Endothelial cell of umbilical vein (primary cell): ENCODE measurements around the gene CNBD2. TPM values are rescaled to one million over a fixed set of nuclear protein-coding genes. Genes with fewer than 3 reads are reported as not detected.

Experiments
- BruUV-seq: library from RNA; stranded (reverse); fragments of 400-500 nt; replicated peaks from 2 replicates; lab custom pipeline; 2021; lab: Mats Ljungman, UMichigan
- CTCF ChIA-PET: fragments of 300-600, 350-600 bp; sonication (Branson Sonifier 250); formaldehyde crosslinking; loops from one replicate; lab custom pipeline; 2021; ENCODE audit warnings: antibody characterized with exemption, inconsistent platforms; lab: Charles Lee
- POLR2A ChIA-PET: fragments of 300-600, 350-600 bp; sonication (Branson Sonifier 250); formaldehyde crosslinking; loops from one replicate; lab custom pipeline; 2021; ENCODE audit warnings: antibody characterized with exemption, inconsistent platforms; lab: Charles Lee
- DNase-seq: peaks from one replicate; pipeline ENCODE4 v3.0.0-alpha.2; 2011; ENCODE audit warnings: low read depth, low spot score
- FAIRE-seq: peaks from 2 replicates; lab custom pipeline; 2011; peaks lifted over from hg19 to GRCh38; lab: Jason Lieb, UNC
- H2AFZ ChIP-seq: 2 replicates; pipeline ENCODE4 v1.6.0; 2012; ENCODE audit warnings: low read depth, low read length, control low read depth, inconsistent platforms
- H3K27ac ChIP-seq: 2 replicates; pipeline ENCODE4 v1.5.1; 2011; ENCODE audit warnings: low read depth, mild to moderate bottlenecking, control low read depth, low read length, moderate library complexity; ENCODE audit not compliant: insufficient read depth
- H3K27me3 ChIP-seq, 2 experiments: 2 replicates each; pipeline versions ENCODE4 v1.6.0 to v1.6.1; 2011; ENCODE audit warnings: low read length in 2 of 2, mixed read lengths in 1 of 2; ENCODE audit not compliant: control insufficient read depth in 2 of 2, insufficient read depth in 2 of 2
- H3K36me3 ChIP-seq, 2 experiments: 2 replicates in 1 of 2; 3 replicates in 1 of 2; pipeline ENCODE4 v1.5.1; 2011; ENCODE audit warnings: low read length in 2 of 2, mild to moderate bottlenecking in 1 of 2, moderate library complexity in 1 of 2; ENCODE audit not compliant: control insufficient read depth in 2 of 2, insufficient read depth in 2 of 2; ENCODE audit errors: extremely low read depth in 1 of 2
- H3K4me1 ChIP-seq: 3 replicates; pipeline ENCODE4 v1.5.1; 2011; ENCODE audit warnings: mild to moderate bottlenecking, low read length; ENCODE audit not compliant: control insufficient read depth, insufficient read depth; ENCODE audit errors: extremely low read depth
- H3K4me2 ChIP-seq: 2 replicates; pipeline ENCODE4 v1.6.1; 2011; ENCODE audit warnings: low read length, control low read depth, mixed read lengths; ENCODE audit not compliant: insufficient read depth
- H3K4me3 ChIP-seq, 3 experiments: fragments of 200-600 bp in 1 of 3; sonication (generic), shearing (Covaris generic) in 1 of 3; replicated peaks in 1 of 3; 2 replicates each; pipeline ENCODE4 v1.5.1; 2011 to 2016; ENCODE audit warnings: control low read depth in 3 of 3, low read length in 3 of 3, mild to moderate bottlenecking in 2 of 3, inconsistent platforms in 1 of 3, low read depth in 1 of 3, moderate library complexity in 1 of 3; ENCODE audit not compliant: insufficient read depth in 1 of 3
- H3K79me2 ChIP-seq: 2 replicates; pipeline ENCODE4 v1.6.0; 2012; ENCODE audit warnings: low read length, inconsistent platforms; ENCODE audit not compliant: control insufficient read depth, insufficient read depth
- H3K9ac ChIP-seq: replicated peaks from 2 replicates; pipeline ENCODE3; 2011; ENCODE audit warnings: low read length, control low read depth; ENCODE audit not compliant: insufficient read depth; ENCODE audit errors: extremely low read depth
- H3K9me1 ChIP-seq: replicated peaks from 3 replicates; pipeline ENCODE4 v1.6.0; 2011; ENCODE audit warnings: mild to moderate bottlenecking, low read length; ENCODE audit not compliant: control insufficient read depth, insufficient read depth; ENCODE audit errors: extremely low read depth
- H3K9me3 ChIP-seq: replicated peaks from 2 replicates; pipeline ENCODE4 v1.5.1; 2012; ENCODE audit warnings: low read length, inconsistent platforms; ENCODE audit not compliant: control insufficient read depth, insufficient read depth
- H4K20me1 ChIP-seq: replicated peaks from 2 replicates; pipeline ENCODE3; 2011; ENCODE audit warnings: mild to moderate bottlenecking, low read length; ENCODE audit not compliant: control insufficient read depth, insufficient read depth; ENCODE audit errors: extremely low read depth
- EZH2 ChIP-seq: IDR thresholded peaks from 2 replicates; pipeline ENCODE4 v1.6.1; 2012; ENCODE audit warnings: borderline replicate concordance, low read depth, mild to moderate bottlenecking, moderate library complexity, low read length, inconsistent platforms; ENCODE audit not compliant: severe bottlenecking
- FOS ChIP-seq: IDR thresholded peaks from 2 replicates; pipeline ENCODE4 v1.6.1; 2011; ENCODE audit warnings: mild to moderate bottlenecking, low read length, moderate library complexity, borderline replicate concordance; ENCODE audit not compliant: insufficient read depth
- GATA2 ChIP-seq: IDR thresholded peaks from 2 replicates; pipeline ENCODE4 v1.7.0; 2011; ENCODE audit warnings: low read depth, mild to moderate bottlenecking, moderate library complexity, mixed read lengths, low read length; ENCODE audit not compliant: insufficient read length, insufficient read depth
- JUN ChIP-seq: IDR thresholded peaks from 2 replicates; pipeline ENCODE4 v1.6.1; 2011; ENCODE audit warnings: borderline replicate concordance, low read depth; ENCODE audit not compliant: insufficient read length, insufficient read depth
- MAX ChIP-seq: IDR thresholded peaks from 2 replicates; pipeline ENCODE4 v1.6.1; 2011; ENCODE audit not compliant: insufficient read depth, insufficient read length
- MYC ChIP-seq: IDR thresholded peaks from one replicate; pipeline ENCODE4 v1.6.1; 2011; ENCODE audit warnings: mild to moderate bottlenecking, low read depth, low read length
- POLR2A ChIP-seq: IDR thresholded peaks from 2 replicates; pipeline ENCODE4 v1.6.1; 2012; ENCODE audit warnings: low read depth, mild to moderate bottlenecking, control low read depth, low read length
- POLR2AphosphoS5 ChIP-seq: IDR thresholded peaks from 2 replicates; pipeline ENCODE4 v1.6.1; 2012; ENCODE audit warnings: low read depth, mild to moderate bottlenecking, control low read depth, low read length, moderate library complexity; ENCODE audit not compliant: insufficient read depth
- dilution Hi-C: fragments of 300-500 bp; cut with MboI; formaldehyde crosslinking; loops from one replicate; pipeline ENCODE4 v1.15.0; 2019; ENCODE audit warnings: low sequenced_read_pairs; ENCODE audit not compliant: extremely low pct_ligation_motif_present
- intact Hi-C: fragments of 100-400 bp; cut with micrococcal nuclease; formaldehyde crosslinking; loops from one replicate; pipeline ENCODE4 v1.10.0; 2022
- polyA plus RNA-seq, 4 experiments: library from polyadenylated mRNA; depleted of rRNA in 3 of 4; stranded (reverse) in 3 of 4; unstranded in 1 of 4; fragments of >200 nt; gene quantifications; 2 replicates each; pipeline versions ENCODE4 v1.2.1 to v1.2.3, GENCODE V29; 2011 to 2012; ENCODE audit warnings: missing spikeins in 1 of 4
- total RNA-seq: library from RNA; stranded (reverse); gene quantifications from 2 replicates; pipeline ENCODE4 v1.2.3, GENCODE V29; 2021
- TF ChIP-seq, protein P1 (sequence below), 2 donors: IDR thresholded peaks; 1 replicate in 1 of 2; 2 replicates in 1 of 2; pipeline ENCODE4 v1.5.1; 2011; ENCODE audit warnings: low read length in 2 of 2, mild to moderate bottlenecking in 2 of 2, moderate library complexity in 2 of 2, control low read depth in 1 of 2, inconsistent platforms in 1 of 2, low read depth in 1 of 2; ENCODE audit not compliant: insufficient read depth in 1 of 2; ENCODE audit errors: extremely low read depth in 1 of 2

CNBD2 gene
- total and polyA plus RNA-seq, 2 donors (not counting 3 experiments of a cell fraction or from before 2014, with no cell fraction given), result 4.9 to 7.5 TPM

DNA sequence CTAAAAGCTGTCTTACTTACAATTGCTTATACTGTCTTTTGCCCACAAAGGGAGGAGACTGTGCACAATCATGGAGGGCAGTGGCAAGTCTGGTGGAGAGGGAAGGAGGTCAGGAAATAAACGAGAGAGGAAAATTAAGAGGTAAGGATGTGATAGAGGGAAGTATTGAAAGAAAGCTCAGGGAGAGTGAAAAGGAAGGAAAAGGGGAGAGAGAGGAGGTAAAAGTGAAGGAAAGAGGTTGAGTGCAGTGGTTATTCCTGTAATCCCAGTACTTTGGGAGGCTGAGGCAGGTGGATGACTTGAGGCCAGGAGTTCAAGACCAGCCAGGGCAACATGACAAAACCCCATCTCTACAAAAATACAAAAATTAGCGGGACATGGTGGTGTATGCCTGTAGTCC, 103.5 kb downstream of the CNBD2 start:
- Histone ChIP-seq H3K36me3 (no peaks in the 10 kb centered on the region), H3K9me1 (no peaks in the 10 kb centered on the region), H3K27ac (no peak overlapping the region), H3K9me3 (no peaks in the 10 kb centered on the region), H4K20me1 (no peaks in the 10 kb centered on the region), H2AFZ (no peak overlapping the region), H3K4me2 (no peak overlapping the region), H3K9ac (no peak overlapping the region), H3K27me3 (peaks cover 5 to 8% of the 10 kb centered on the region in 2 experiments), H3K4me1 (no peaks in the 10 kb centered on the region), H3K79me2 (no peaks in the 10 kb centered on the region), H3K4me3 (no peak overlapping the region)
- no peak for DNase-seq
- dilution Hi-C loops, result no loop called here
- POLR2A ChIA-PET, result no interaction called here
- CTCF ChIA-PET, result interaction anchor here (1.0 to 1.7 kb wide), 4 partner anchors 63 to 131 kb away, joined by 3 to 6 read pairs (median 4); no protein-coding TSS in a partner anchor
- intact Hi-C loops, result no loop called here
- TF ChIP-seq POLR2A (no peak), EZH2 (no peak), JUN (no peak)
- TF ChIP-seq, protein P1, sequence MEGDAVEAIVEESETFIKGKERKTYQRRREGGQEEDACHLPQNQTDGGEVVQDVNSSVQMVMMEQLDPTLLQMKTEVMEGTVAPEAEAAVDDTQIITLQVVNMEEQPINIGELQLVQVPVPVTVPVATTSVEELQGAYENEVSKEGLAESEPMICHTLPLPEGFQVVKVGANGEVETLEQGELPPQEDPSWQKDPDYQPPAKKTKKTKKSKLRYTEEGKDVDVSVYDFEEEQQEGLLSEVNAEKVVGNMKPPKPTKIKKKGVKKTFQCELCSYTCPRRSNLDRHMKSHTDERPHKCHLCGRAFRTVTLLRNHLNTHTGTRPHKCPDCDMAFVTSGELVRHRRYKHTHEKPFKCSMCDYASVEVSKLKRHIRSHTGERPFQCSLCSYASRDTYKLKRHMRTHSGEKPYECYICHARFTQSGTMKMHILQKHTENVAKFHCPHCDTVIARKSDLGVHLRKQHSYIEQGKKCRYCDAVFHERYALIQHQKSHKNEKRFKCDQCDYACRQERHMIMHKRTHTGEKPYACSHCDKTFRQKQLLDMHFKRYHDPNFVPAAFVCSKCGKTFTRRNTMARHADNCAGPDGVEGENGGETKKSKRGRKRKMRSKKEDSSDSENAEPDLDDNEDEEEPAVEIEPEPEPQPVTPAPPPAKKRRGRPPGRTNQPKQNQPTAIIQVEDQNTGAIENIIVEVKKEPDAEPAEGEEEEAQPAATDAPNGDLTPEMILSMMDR (IDR thresholded peaks at IDR 0.05; ENCODE audit: extremely low read depth in 1 of 2, insufficient read depth in 1 of 2, low read depth in 1 of 2, low read length in 2 of 2), result no peak
- no peak for FAIRE-seq
- BruUV-seq, result no TSS peak

GRCh38 chr20:36074983-36075382, 106.6 kb downstream of the CNBD2 start:
- no peak overlapping the region for H2AFZ ChIP-seq
- DNase-seq, result no peak
- H3K4me3 ChIP-seq, result no peak overlapping the region
- H4K20me1 ChIP-seq, result no peaks in the 10 kb centered on the region
- no TSS peak for BruUV-seq
- POLR2A ChIA-PET, result no interaction called here
- H3K9me1 ChIP-seq, result no peaks in the 10 kb centered on the region
- dilution Hi-C loops (no loop called here), intact Hi-C loops (no loop called here)
- no peak overlapping the region for H3K27ac ChIP-seq
- CTCF ChIA-PET, result interaction anchor here (1.0 to 2.9 kb wide), 8 partner anchors 10 to 113 kb away, joined by 3 to 10 read pairs (median 5); no protein-coding TSS in a partner anchor
- TF ChIP-seq JUN (no peak), FOS (no peak), GATA2 (no peak), POLR2A (no peak), EZH2 (no peak), MAX (no peak), MYC (no peak), POLR2AphosphoS5 (no peak)
- TF ChIP-seq, protein P1 (IDR thresholded peaks at IDR 0.05; ENCODE audit: extremely low read depth in 1 of 2, insufficient read depth in 1 of 2, low read depth in 1 of 2, low read length in 2 of 2), result no peak
- no peaks in the 10 kb centered on the region for H3K9me3 ChIP-seq
- no peak overlapping the region for H3K9ac ChIP-seq
- H3K79me2 ChIP-seq, result no peaks in the 10 kb centered on the region
- H3K4me2 ChIP-seq, result no peak overlapping the region
- no peaks in the 10 kb centered on the region for H3K4me1 ChIP-seq
- no peaks in the 10 kb centered on the region for H3K36me3 ChIP-seq
- H3K27me3 ChIP-seq, result peaks cover 5 to 8% of the 10 kb centered on the region in 2 experiments
- no peak for FAIRE-seq
